K562 (cell line): ENCODE measurements around the gene ANKDD1A. TPM values are rescaled to one million over a fixed set of nuclear protein-coding genes. Genes with fewer than 3 reads are reported as not detected.
A peak's percentile ranks its signal among the peaks of the same experiment; 100 is the strongest.

Experiments
- ATAC-seq: fragments of 200-7000 bp; cut with Tn5 transposase; 3 replicates; pipeline ENCODE4 v1.9.1; 2020; ENCODE audit warnings: moderate library complexity
- BruUV-seq: library from RNA; stranded (reverse); fragments of 400-500 nt; replicated peaks from 2 replicates; lab custom pipeline; 2021; lab: Mats Ljungman, UMichigan
- CTCF ChIA-PET: fragments of 300-600 bp; formaldehyde crosslinking; extraction: SDS; loops from one replicate; lab custom pipeline; 2021; ENCODE audit warnings: low intra/inter-chr PET ratio; lab: Yijun Ruan, JAX
- POLR2A ChIA-PET: fragments of 300-600, 350-650 bp; sonication (Branson Sonifier 250); formaldehyde crosslinking; extraction: SDS; loops from one replicate; lab custom pipeline; 2021; ENCODE audit warnings: antibody characterized with exemption, inconsistent platforms; lab: Yijun Ruan, JAX
- DNase-seq, 4 experiments: peaks; one replicate each; pipeline versions ENCODE4 v3.0.0 to v3.0.0-alpha.2; 2011 to 2018; ENCODE audit warnings: low spot score in 3 of 4, mixed read lengths in 3 of 4; ENCODE audit errors: extremely low read depth in 1 of 4
- FAIRE-seq: peaks from 2 replicates; lab custom pipeline; 2011; peaks lifted over from hg19 to GRCh38; lab: Jason Lieb, UNC
- H2AFZ ChIP-seq: 2 replicates; pipeline ENCODE4 v1.6.0; 2011; ENCODE audit warnings: low read depth, low read length, control low read depth, inconsistent platforms
- H3K27ac ChIP-seq: fragments of 200-600 bp; 3 replicates; pipeline ENCODE4 v1.8.0; 2011; ENCODE audit warnings: low read depth, mild to moderate bottlenecking, control low read depth, inconsistent platforms, low read length, moderate library complexity, mixed read lengths; ENCODE audit errors: extremely low read depth
- H3K27me3 ChIP-seq, 2 experiments: fragments of 300-600 bp in 1 of 2; 2 replicates in 1 of 2; 3 replicates in 1 of 2; pipeline versions ENCODE4 v1.6.0 to v1.8.0; 2011; ENCODE audit warnings: inconsistent platforms in 2 of 2, low read length in 2 of 2, mild to moderate bottlenecking in 1 of 2, mixed read lengths in 1 of 2, moderate library complexity in 1 of 2; ENCODE audit not compliant: control insufficient read depth in 2 of 2, insufficient read depth in 2 of 2
- H3K36me3 ChIP-seq: fragments of 300-600 bp; 3 replicates; pipeline ENCODE4 v1.8.0; 2011; ENCODE audit warnings: mild to moderate bottlenecking, low read length, inconsistent platforms; ENCODE audit not compliant: control insufficient read depth, insufficient read depth
- H3K4me1 ChIP-seq, 2 experiments: fragments of 200-600 bp in 1 of 2; replicated peaks in 1 of 2; 2 replicates in 1 of 2; 3 replicates in 1 of 2; pipeline versions ENCODE4 v1.5.1 to v1.8.0; 2011; ENCODE audit warnings: inconsistent platforms in 2 of 2, low read length in 2 of 2, mild to moderate bottlenecking in 1 of 2, mixed read lengths in 1 of 2, moderate library complexity in 1 of 2; ENCODE audit not compliant: control insufficient read depth in 2 of 2, insufficient read depth in 2 of 2
- H3K4me2 ChIP-seq: 2 replicates; pipeline ENCODE4 v1.6.1; 2011; ENCODE audit warnings: low read length, control low read depth, inconsistent platforms, mixed read lengths; ENCODE audit not compliant: insufficient read depth
- H3K4me3 ChIP-seq: fragments of 200-600 bp; sonication (generic), shearing (Covaris generic); 2 replicates; pipeline ENCODE4 v1.5.1; 2016; ENCODE audit warnings: control low read depth, inconsistent platforms
- H3K79me2 ChIP-seq: fragments of 200-600 bp; 3 replicates; pipeline ENCODE4 v1.8.0; 2011; ENCODE audit warnings: low read length, inconsistent platforms; ENCODE audit not compliant: control insufficient read depth, insufficient read depth
- H3K9ac ChIP-seq, 2 experiments: 2 replicates each; pipeline versions ENCODE4 v1.6.0 to v1.6.1; 2011; ENCODE audit warnings: low read depth in 2 of 2, low read length in 2 of 2, control low read depth in 1 of 2, inconsistent platforms in 1 of 2, mild to moderate bottlenecking in 1 of 2, mixed read lengths in 1 of 2; ENCODE audit not compliant: insufficient read depth in 1 of 2
- H3K9me1 ChIP-seq: one replicate; pipeline ENCODE4 v1.6.0; 2011; ENCODE audit warnings: inconsistent platforms, mild to moderate bottlenecking, low read length, moderate library complexity; ENCODE audit not compliant: control insufficient read depth, insufficient read depth
- H3K9me3 ChIP-seq: replicated peaks from 2 replicates; pipeline ENCODE4 v1.5.1; 2011; ENCODE audit warnings: low read depth, low read length, inconsistent platforms; ENCODE audit not compliant: control insufficient read depth, insufficient read depth
- H4K20me1 ChIP-seq: replicated peaks from 2 replicates; pipeline ENCODE4 v1.6.1; 2011; ENCODE audit warnings: low read length, inconsistent platforms, mixed read lengths; ENCODE audit not compliant: control insufficient read depth, insufficient read depth
- E2F3 ChIP-seq: fragments of 250-450 bp; sonication (Bioruptor Pico); IDR thresholded peaks from 2 replicates; pipeline ENCODE4 v1.4.0; 2020; ENCODE audit warnings: mild to moderate bottlenecking
- MECOM ChIP-seq: fragments of 250-450 bp; sonication (Bioruptor Pico); IDR thresholded peaks from 2 replicates; pipeline ENCODE4 v1.8.0; 2022; ENCODE audit warnings: inconsistent platforms
- POLR2AphosphoS2 ChIP-seq: IDR thresholded peaks from 2 replicates; pipeline ENCODE4 v1.6.1; 2012; ENCODE audit warnings: low read length, improper control_type of control experiment
- POLR2G ChIP-seq: fragments of 200-400 bp; formaldehyde crosslinking; IDR thresholded peaks from 2 replicates; pipeline ENCODE4 v1.6.1; 2017; ENCODE audit warnings: low read depth, mild to moderate bottlenecking, antibody characterized with exemption, low read length, moderate library complexity
- ZNF431 ChIP-seq: sonication (generic); formaldehyde crosslinking; IDR thresholded peaks from 2 replicates; pipeline ENCODE4 v1.8.0; 2022; ENCODE audit warnings: mild to moderate bottlenecking, missing genetic modification reagents
- WGBS: fragments of 100-300 bp; shearing (Covaris generic); methylation state at CpG from one replicate; pipeline ENCODE4 v1.1.6; 2016; ENCODE audit warnings: low coverage, mixed read lengths; ENCODE audit not compliant: insufficient coverage; ENCODE audit errors: missing lambda C conversion rate; 5-methylcytosine and 5-hydroxymethylcytosine counted together
- in situ Hi-C: fragments of 300-500 bp; cut with MboI; formaldehyde crosslinking; loops from 4 replicates; pipeline ENCODE4 v1.15.0; 2018; ENCODE audit warnings: inconsistent platforms, mixed read lengths
- intact Hi-C: fragments of 100-400 bp; cut with micrococcal nuclease; formaldehyde crosslinking; loops from 2 replicates; pipeline ENCODE4 v1.14.2; 2022
- polyA plus RNA-seq, 8 experiments: library from polyadenylated mRNA; depleted of rRNA in 4 of 8; stranded (reverse) in 5 of 8; unstranded in 3 of 8; fragments of >200 nt; fragmentation: Nextera tagmentation in 2 of 8; fragmentation: Illumina TruSeq in 1 of 8; extraction: Ambion mirVana in 2 of 8; extraction: Trizol in 1 of 8; gene quantifications; 2 replicates each; pipeline versions ENCODE4 v1.2.1 to v1.2.3, GENCODE V29; 2011 to 2014; ENCODE audit warnings: inconsistent platforms in 1 of 8, missing spikeins in 1 of 8
- total RNA-seq, 7 experiments: library from RNA; depleted of rRNA in 6 of 7; stranded (reverse); fragments of >200 nt in 6 of 7; fragmentation: Illumina TruSeq in 2 of 7; extraction: Trizol in 2 of 7; gene quantifications; 2 replicates each; pipeline versions ENCODE4 v1.2.1 to v1.2.3, GENCODE V29; 2011 to 2021; ENCODE audit warnings: low replicate concordance in 1 of 7
- TF ChIP-seq, protein P1 (sequence below): fragments of 200-600 bp; sonication (generic); IDR thresholded peaks from one replicate; pipeline ENCODE4 v1.6.1; 2012; ENCODE audit warnings: mild to moderate bottlenecking, low read depth, low read length, inconsistent platforms

Gene ANKDD1A
- total and polyA plus RNA-seq, 9 of the 15 experiments (the other 6 are each of a cell fraction or from before 2014, with no cell fraction given) = 0.08 to 0.80 (median 0.43) TPM

- Histone ChIP-seq H3K27me3 (peaks cover 2 to 5% of the 10 kb centered on the region in 2 experiments; a peak in 2 of 5 replicates), H3K36me3 (no peaks in the 10 kb centered on the region), H2AFZ (no peak overlapping the region), H3K79me2 (no peaks in the 10 kb centered on the region), H3K27ac (no peak overlapping the region), H4K20me1 (no peaks in the 10 kb centered on the region), H3K4me2 (no peak overlapping the region), H3K4me3 (no peak overlapping the region), H3K9me3 (no peaks in the 10 kb centered on the region), H3K9me1 (no peaks in the 10 kb centered on the region), H3K9ac (no peak overlapping the region), H3K4me1 (no peaks in the 10 kb centered on the region)
- no TSS peak for BruUV-seq
- 75% methylated on average over 10 of the region's 11 CpGs for WGBS
- CTCF ChIA-PET = no interaction called here
- TF ChIP-seq, protein P1, sequence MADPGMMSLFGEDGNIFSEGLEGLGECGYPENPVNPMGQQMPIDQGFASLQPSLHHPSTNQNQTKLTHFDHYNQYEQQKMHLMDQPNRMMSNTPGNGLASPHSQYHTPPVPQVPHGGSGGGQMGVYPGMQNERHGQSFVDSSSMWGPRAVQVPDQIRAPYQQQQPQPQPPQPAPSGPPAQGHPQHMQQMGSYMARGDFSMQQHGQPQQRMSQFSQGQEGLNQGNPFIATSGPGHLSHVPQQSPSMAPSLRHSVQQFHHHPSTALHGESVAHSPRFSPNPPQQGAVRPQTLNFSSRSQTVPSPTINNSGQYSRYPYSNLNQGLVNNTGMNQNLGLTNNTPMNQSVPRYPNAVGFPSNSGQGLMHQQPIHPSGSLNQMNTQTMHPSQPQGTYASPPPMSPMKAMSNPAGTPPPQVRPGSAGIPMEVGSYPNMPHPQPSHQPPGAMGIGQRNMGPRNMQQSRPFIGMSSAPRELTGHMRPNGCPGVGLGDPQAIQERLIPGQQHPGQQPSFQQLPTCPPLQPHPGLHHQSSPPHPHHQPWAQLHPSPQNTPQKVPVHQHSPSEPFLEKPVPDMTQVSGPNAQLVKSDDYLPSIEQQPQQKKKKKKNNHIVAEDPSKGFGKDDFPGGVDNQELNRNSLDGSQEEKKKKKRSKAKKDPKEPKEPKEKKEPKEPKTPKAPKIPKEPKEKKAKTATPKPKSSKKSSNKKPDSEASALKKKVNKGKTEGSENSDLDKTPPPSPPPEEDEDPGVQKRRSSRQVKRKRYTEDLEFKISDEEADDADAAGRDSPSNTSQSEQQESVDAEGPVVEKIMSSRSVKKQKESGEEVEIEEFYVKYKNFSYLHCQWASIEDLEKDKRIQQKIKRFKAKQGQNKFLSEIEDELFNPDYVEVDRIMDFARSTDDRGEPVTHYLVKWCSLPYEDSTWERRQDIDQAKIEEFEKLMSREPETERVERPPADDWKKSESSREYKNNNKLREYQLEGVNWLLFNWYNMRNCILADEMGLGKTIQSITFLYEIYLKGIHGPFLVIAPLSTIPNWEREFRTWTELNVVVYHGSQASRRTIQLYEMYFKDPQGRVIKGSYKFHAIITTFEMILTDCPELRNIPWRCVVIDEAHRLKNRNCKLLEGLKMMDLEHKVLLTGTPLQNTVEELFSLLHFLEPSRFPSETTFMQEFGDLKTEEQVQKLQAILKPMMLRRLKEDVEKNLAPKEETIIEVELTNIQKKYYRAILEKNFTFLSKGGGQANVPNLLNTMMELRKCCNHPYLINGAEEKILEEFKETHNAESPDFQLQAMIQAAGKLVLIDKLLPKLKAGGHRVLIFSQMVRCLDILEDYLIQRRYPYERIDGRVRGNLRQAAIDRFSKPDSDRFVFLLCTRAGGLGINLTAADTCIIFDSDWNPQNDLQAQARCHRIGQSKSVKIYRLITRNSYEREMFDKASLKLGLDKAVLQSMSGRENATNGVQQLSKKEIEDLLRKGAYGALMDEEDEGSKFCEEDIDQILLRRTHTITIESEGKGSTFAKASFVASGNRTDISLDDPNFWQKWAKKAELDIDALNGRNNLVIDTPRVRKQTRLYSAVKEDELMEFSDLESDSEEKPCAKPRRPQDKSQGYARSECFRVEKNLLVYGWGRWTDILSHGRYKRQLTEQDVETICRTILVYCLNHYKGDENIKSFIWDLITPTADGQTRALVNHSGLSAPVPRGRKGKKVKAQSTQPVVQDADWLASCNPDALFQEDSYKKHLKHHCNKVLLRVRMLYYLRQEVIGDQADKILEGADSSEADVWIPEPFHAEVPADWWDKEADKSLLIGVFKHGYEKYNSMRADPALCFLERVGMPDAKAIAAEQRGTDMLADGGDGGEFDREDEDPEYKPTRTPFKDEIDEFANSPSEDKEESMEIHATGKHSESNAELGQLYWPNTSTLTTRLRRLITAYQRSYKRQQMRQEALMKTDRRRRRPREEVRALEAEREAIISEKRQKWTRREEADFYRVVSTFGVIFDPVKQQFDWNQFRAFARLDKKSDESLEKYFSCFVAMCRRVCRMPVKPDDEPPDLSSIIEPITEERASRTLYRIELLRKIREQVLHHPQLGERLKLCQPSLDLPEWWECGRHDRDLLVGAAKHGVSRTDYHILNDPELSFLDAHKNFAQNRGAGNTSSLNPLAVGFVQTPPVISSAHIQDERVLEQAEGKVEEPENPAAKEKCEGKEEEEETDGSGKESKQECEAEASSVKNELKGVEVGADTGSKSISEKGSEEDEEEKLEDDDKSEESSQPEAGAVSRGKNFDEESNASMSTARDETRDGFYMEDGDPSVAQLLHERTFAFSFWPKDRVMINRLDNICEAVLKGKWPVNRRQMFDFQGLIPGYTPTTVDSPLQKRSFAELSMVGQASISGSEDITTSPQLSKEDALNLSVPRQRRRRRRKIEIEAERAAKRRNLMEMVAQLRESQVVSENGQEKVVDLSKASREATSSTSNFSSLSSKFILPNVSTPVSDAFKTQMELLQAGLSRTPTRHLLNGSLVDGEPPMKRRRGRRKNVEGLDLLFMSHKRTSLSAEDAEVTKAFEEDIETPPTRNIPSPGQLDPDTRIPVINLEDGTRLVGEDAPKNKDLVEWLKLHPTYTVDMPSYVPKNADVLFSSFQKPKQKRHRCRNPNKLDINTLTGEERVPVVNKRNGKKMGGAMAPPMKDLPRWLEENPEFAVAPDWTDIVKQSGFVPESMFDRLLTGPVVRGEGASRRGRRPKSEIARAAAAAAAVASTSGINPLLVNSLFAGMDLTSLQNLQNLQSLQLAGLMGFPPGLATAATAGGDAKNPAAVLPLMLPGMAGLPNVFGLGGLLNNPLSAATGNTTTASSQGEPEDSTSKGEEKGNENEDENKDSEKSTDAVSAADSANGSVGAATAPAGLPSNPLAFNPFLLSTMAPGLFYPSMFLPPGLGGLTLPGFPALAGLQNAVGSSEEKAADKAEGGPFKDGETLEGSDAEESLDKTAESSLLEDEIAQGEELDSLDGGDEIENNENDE = no peak
- TF ChIP-seq MECOM (CRISPR knock-in tag) (no peak), ZNF431 (CRISPR knock-in tag) (no peak), E2F3 (CRISPR knock-in tag) (no peak), POLR2G (0 out of 2 replicates have a peak, but pooled peaks have one; percentile 36), POLR2AphosphoS2 (0 out of 2 replicates have a peak, but pooled peaks have one; percentile 51)
- in situ Hi-C loops (no loop called here), intact Hi-C loops (no loop called here)
- FAIRE-seq = no peak
- DNase-seq = no peak
- POLR2A ChIA-PET = interaction anchor here (0.6 to 1.4 kb wide), 3 partner anchors 10 to 1100 kb away, joined by 3 to 5 read pairs (median 3); no protein-coding TSS in a partner anchor
- ATAC-seq = peak; percentile 61
Measured at GRCh38 chr15:64949383-64950186, 37.9 kb downstream of the ANKDD1A start.
